WTC11 (cell line): ENCODE results near the gene ZNF442. TPM values are rescaled to one million over a fixed set of nuclear protein-coding genes. Genes with fewer than 3 reads are reported as not detected.

Experiments used
- ATF3 ChIP-seq: sonication (generic); formaldehyde crosslinking; conservative IDR thresholded peaks from 2 replicates; pipeline ENCODE4 v1.8.1; 2022; ENCODE audit warnings: mild to moderate bottlenecking, missing genetic modification reagents
- ATF6 ChIP-seq: sonication (generic); formaldehyde crosslinking; IDR thresholded peaks from 2 replicates; pipeline ENCODE4 v1.8.1; 2023; ENCODE audit warnings: mild to moderate bottlenecking, missing genetic modification reagents
- CDX4 ChIP-seq: fragments of 250-450 bp; sonication (Bioruptor Pico); IDR thresholded peaks from 2 replicates; pipeline ENCODE4 v1.9.0; 2021; ENCODE audit warnings: moderate library complexity, mild to moderate bottlenecking, inconsistent platforms, borderline replicate concordance
- E2F4 ChIP-seq: sonication (generic); formaldehyde crosslinking; IDR thresholded peaks from 2 replicates; pipeline ENCODE4 v1.8.1; 2022; ENCODE audit warnings: low read depth, mild to moderate bottlenecking, moderate library complexity, missing genetic modification reagents, borderline replicate concordance
- ELF4 ChIP-seq: sonication (generic); formaldehyde crosslinking; IDR thresholded peaks from 2 replicates; pipeline ENCODE4 v1.8.1; 2022; ENCODE audit warnings: low read depth, mild to moderate bottlenecking, moderate library complexity, missing genetic modification reagents
- ESRRA ChIP-seq: sonication (generic); formaldehyde crosslinking; IDR thresholded peaks from 2 replicates; pipeline ENCODE4 v1.8.1; 2022; ENCODE audit warnings: mild to moderate bottlenecking, missing genetic modification reagents, borderline replicate concordance
- FOXK1 ChIP-seq: sonication (generic); formaldehyde crosslinking; IDR thresholded peaks from 2 replicates; pipeline ENCODE4 v1.8.0; 2022; ENCODE audit warnings: mild to moderate bottlenecking, moderate library complexity, missing genetic modification reagents
- FOXP1 ChIP-seq: sonication (generic); formaldehyde crosslinking; IDR thresholded peaks from 2 replicates; pipeline ENCODE4 v1.8.0; 2022; ENCODE audit warnings: missing genetic modification reagents, mild to moderate bottlenecking, moderate library complexity, borderline replicate concordance
- FOXP4 ChIP-seq: sonication (generic); formaldehyde crosslinking; IDR thresholded peaks from 2 replicates; pipeline ENCODE4 v1.8.0; 2022; ENCODE audit warnings: mild to moderate bottlenecking, missing genetic modification reagents
- JUN ChIP-seq: sonication (generic); formaldehyde crosslinking; IDR thresholded peaks from 2 replicates; pipeline ENCODE4 v1.8.0; 2023; ENCODE audit warnings: mild to moderate bottlenecking, missing genetic modification reagents
- NR2C2 ChIP-seq: sonication (generic); formaldehyde crosslinking; IDR thresholded peaks from 2 replicates; pipeline ENCODE4 v1.8.0; 2022; ENCODE audit warnings: mild to moderate bottlenecking, missing genetic modification reagents
- OVOL2 ChIP-seq: fragments of 250-450 bp; sonication (Bioruptor Pico); IDR thresholded peaks from 2 replicates; pipeline ENCODE4 v1.9.0; 2021; ENCODE audit warnings: mild to moderate bottlenecking, borderline replicate concordance
- PRRX2 ChIP-seq: fragments of 250-450 bp; sonication (Bioruptor Pico); IDR thresholded peaks from 2 replicates; pipeline ENCODE4 v1.8.0; 2021; ENCODE audit warnings: mild to moderate bottlenecking
- STAT6 ChIP-seq: sonication (generic); formaldehyde crosslinking; conservative IDR thresholded peaks from 2 replicates; pipeline ENCODE4 v1.8.1; 2023; ENCODE audit warnings: mild to moderate bottlenecking, low read depth, missing genetic modification reagents, moderate library complexity
- TEAD1 ChIP-seq: sonication (generic); formaldehyde crosslinking; IDR thresholded peaks from 2 replicates; pipeline ENCODE4 v1.8.0; 2022; ENCODE audit warnings: mild to moderate bottlenecking, missing genetic modification reagents
- TP53 ChIP-seq: sonication (generic); formaldehyde crosslinking; IDR thresholded peaks from 2 replicates; pipeline ENCODE4 v1.8.1; 2023; ENCODE audit warnings: mild to moderate bottlenecking, missing genetic modification reagents
- USF1 ChIP-seq: sonication (generic); formaldehyde crosslinking; IDR thresholded peaks from 2 replicates; pipeline ENCODE4 v1.8.0; 2022; ENCODE audit warnings: mild to moderate bottlenecking, missing genetic modification reagents
- ZMAT4 ChIP-seq: fragments of 250-450 bp; sonication (Bioruptor Pico); IDR thresholded peaks from 2 replicates; pipeline ENCODE4 v1.9.0; 2021; ENCODE audit warnings: mild to moderate bottlenecking
- ZNF512 ChIP-seq: sonication (generic); formaldehyde crosslinking; IDR thresholded peaks from 2 replicates; pipeline ENCODE4 v1.8.1; 2022; ENCODE audit warnings: missing genetic modification reagents, borderline replicate concordance
- ZNF532 ChIP-seq: fragments of 250-450 bp; sonication (Bioruptor Pico); IDR thresholded peaks from 2 replicates; pipeline ENCODE4 v1.9.0; 2021; ENCODE audit warnings: mild to moderate bottlenecking, borderline replicate concordance
- total RNA-seq: library from RNA; stranded (reverse); gene quantifications from 3 replicates; pipeline ENCODE4 v1.2.3, GENCODE V29; 2021

Gene ZNF442
- total RNA-seq, 1 experiment from 2014 or later = 1.9 TPM

GRCh38 chr19:12333162-12334159 lies 32.0 kb downstream of the ZNF442 start, which contains the start of gene ZNF563 (continued):
- TF ChIP-seq ZNF512 (CRISPR knock-in tag) (no peak), FOXP4 (CRISPR knock-in tag) (0 out of 2 replicates have a peak, but pooled peaks have one; percentile 16), CDX4 (no peak), ATF6 (CRISPR knock-in tag) (no peak), FOXK1 (no peak), PRRX2 (no peak), USF1 (CRISPR knock-in tag) (no peak), TP53 (no peak), FOXP1 (CRISPR knock-in tag) (no peak), JUN (CRISPR knock-in tag) (no peak), OVOL2 (no peak), ZNF532 (CRISPR knock-in tag) (no peak), ZMAT4 (CRISPR knock-in tag) (no peak), ATF3 (CRISPR knock-in tag) (no peak), TEAD1 (CRISPR knock-in tag) (0 out of 2 replicates have a peak, but pooled peaks have one; percentile 38), E2F4 (CRISPR knock-in tag) (no peak), NR2C2 (CRISPR knock-in tag) (no peak), ELF4 (CRISPR knock-in tag) (no peak), ESRRA (CRISPR knock-in tag) (peak; percentile 36; the same call in 1 of the 2 replicates), STAT6 (CRISPR knock-in tag) (no peak)
